Inflammatory macrophage (primary cell): ENCODE results near the gene ATF7IP.

Experiments used
- DNase-seq, 2 donors: peaks; one replicate each; pipeline ENCODE4 v3.0.0-alpha.2; 2020 to 2022

ATF7IP gene

DNA sequence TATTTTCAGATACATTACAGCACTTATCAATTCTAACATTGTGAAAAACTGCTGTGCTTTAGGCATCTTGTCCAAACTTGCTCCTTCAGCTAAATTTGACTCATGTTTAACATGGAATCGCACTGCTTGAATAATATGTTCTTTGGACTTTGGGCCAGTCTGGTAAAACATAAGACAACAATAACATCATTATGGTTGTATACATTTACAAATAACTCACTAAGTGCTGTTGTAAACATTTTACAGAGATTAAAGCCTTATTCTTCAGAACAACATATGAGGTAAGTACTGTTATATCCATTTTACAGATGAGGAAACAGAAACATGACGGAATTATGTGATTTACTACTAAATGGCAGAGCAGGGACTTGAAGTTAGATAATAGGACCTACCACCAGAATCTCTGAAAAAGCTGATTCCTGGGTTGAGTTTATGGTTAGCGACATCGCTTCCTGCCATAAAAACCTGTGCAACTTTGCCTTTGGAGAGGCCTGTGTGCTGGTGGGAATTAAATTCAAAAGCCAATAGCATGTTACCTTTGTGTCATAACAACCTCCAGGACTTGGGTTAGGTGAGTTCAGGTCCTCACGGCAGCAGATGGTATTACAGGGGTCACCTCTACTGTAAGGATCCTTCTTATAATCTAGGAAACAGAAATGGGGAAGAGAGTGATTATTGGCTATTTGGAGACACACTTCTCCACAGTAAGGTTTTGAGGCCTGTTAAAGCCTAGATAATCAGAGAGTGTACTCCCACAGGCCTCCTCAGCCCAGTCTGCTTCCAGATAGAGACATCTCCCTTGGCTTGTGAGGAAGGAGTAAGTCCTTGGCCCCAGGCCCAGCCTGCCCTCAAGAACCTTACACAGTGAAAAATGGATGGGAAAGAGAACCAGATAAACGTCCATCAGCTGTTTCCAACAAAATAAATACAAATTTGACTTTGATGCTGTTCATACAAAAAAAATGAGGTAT, 140.4 kb downstream of the ATF7IP start:
- DNase-seq = no peak

DNA sequence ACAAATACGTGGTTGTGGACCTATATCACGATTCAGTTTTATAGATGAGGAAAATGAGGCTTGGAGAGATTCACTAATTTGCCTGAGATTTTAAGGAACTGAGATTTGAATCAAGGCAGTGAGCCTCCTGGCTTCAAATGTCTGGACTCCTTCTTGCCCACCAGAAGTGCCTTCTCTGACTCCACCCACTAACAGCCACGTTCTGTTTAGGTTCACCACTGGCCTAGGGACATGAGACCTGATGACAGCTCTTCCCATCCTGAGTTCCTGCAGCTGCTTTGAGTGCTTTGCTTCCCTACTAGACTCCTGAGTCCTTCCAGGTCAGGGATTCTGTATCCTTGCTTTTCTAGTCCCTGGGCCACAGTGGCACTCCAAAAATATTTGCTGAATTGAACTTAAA, 145.1 kb downstream of the ATF7IP start:
- DNase-seq = no peak

DNA sequence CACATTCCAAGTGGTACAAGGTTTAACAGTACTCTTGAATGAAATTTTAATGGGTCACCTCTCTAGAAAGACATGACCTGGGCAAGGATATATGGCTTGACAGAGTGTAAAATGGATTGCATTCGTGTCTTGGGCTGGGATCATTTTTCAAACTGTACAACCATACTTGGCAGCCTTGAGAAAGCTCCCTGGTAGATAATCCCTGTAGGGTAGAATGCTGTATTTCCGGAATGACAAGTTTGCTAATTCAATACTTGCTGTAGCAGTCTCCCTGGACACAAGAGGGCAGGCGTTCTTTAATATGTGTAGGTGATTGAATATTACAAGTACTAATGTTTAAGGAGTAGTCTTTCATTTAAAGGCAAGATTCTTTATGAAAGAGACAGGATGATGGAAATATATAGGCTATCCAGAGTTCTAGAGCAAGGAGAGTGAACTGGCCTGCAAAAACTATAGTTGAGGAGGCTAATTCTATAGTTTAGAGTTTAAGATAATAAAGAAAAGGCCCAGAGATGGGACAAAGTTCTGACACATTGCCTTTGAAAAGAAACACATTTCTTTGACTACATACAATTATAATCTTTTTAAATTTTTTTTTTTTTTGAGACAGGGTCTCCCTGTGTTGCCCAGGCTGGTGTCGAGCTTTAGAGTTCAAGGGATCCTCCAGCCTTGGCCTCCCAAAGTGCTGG, 148.8 kb downstream of the ATF7IP start:
- peak; percentile 29 to 45 for DNase-seq

DNA sequence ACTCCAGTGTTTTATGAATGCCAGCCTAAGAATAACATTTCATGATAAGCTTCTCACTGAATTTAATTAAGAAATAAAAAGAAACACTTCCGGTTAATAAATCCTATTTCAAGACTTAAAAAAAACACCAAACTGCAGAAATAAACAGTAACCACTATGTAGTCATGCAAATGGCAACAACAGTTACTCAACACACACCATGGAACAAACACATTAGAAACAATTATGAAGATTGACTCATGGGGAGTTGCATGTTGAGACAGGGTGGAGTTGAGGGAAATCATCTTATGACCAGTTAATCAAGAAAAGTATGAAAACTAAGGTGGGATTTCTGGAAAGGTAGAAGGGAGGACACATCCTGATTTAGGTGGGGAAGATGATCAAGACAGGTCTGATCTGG, 149.5 kb downstream of the ATF7IP start:
- peak in 1 of 2 donors; percentile 15 for DNase-seq

DNA sequence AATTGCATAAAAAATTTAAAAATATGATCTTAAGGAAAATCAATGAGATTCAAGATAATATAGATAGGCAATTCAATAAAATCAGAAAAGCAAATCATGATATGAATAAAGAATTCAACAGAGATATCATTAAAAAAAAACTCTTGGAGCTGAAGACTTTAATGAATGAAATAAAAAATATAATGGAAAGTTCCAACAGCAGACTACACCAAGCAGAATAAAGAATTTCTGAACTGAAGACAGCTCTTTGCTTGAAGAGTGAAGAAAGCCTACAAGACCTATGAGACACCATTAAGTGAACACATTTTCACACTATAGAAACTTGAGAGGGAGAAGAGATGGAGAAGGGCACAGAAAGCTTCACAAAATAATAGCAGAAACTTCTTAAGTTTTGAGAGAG, 156.3 kb downstream of the ATF7IP start:
- no peak for DNase-seq

DNA sequence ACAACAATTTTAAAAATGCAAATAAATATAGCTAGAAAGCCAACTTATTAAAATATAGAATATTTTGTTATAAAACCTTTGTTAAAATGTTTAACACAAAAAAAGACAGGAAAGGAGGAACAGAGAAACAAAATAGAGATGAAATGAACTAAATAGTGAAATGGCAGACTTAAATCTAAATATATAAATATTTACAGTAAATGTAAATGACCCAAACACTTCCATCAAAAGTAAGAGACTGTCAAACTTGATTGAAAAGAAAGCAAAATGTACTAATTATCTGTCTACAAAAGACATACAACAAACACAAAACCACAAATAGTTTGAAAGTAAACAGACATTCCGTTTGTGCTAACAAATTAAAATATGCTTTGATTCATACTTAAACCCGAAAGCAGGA, 160.5 kb downstream of the ATF7IP start:
- DNase-seq = no peak

DNA sequence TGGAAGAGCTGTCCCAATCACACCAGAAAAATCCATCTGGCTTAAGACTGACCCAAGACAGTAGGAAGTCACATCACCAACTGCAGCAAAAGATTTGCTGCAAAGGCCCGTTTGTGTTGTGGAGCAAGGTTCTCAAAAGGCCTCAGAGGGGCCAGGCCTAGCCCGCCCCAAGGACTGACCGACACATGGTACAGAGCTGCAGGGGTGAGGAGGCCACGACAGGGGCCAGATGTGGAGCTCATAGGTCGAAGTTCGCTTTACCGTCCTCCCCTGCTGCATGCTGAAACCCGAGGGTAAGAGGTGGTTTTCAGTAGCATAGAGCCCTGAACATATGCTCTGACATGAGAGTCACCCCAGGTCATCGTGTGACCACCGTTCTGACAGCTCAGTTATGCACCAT, 166.7 kb downstream of the ATF7IP start:
- no peak for DNase-seq

DNA sequence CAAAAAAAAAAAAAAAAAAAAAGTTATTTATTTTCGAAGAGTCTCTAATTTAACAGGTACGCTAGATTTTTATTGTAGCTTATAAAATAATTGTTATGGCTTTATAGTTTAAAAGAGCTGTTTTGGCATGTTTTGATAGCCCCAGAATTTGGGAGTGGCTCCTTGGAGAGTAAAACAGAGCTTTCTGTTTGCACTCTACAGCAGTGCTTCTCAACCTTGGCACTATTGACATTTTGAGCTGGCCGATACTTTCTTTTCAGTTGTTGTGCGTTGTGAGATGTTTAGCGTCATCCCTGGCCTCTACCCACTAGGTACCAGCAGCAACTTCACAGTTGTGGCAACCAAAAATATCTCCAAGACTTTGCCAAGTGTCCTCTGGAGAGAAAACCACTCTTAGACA, 171.6 kb downstream of the ATF7IP start:
- DNase-seq = no peak

DNA sequence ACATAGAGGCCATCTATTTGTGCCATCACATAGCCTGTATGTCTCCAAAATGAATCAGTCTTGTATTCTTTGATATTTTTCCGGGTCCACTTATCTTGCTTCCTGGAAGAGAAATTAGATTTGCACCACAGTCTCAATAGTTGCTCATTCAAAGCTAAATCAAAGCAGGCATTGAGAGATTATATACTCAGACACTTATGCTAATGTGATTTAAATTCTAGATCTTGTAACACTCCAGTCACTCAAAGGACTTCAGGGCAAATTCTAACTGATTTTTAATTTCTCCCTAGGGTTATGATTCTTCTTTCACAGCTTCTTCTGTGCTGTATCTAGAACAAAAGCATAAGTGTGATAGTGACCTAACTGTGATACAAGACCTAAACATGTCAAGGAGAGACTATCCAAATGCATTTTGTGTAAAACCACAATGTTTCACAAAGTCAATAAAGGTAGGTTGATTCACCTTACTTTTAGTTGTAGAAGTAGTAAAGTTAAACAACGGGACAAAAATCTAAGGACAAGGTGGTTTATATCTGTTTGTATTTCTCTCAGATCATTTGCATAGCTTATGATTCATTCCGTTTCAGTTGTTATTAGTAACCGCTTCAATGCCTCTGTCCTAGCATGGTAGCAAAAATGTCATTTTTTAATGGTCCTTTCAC, 175.4 kb downstream of the ATF7IP start:
- no peak for DNase-seq

DNA sequence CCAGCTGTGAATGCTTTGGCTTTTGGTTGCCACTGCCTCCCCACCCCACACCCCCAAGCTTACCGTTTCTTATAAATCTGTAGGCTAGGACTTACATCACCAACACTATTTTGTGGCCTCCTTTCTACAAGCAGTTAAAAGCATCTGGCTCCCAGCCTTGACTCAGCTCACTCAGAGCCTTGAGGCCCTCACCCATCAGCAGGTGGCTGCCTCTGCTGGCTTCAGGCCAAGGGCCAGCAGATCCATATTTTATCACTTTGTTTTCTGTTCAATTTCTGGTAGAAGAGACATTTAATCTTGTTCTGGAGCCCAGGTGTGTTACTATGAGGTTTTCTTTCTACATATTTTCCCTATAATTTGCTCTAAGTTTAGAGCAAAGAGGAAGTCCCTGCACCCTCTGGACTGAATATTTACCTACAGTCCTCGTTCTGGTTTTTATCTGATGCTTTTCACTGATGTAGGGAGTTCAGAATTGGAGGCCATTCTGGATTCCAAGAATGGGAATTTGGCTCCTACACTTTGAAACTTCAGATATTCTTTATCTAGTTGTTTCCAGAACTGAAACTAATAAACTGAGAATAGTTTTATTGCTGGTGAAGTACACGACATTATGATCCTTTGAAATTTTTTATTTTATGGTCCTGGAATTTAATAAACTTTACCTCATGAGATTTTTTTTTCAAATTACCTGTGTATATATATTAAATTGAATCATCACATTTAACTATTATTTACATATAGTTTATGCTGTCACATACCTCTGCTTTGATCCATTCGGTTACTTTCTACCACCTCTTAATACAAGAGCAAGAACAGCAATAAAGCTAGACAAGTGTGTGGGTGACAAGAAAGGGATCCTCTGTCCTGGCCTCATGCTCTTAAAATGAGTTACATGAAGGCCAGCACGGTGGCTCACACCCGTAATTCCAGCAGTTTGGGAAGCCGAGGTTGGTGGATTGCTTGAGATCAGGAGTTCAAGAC, 180.0 kb downstream of the ATF7IP start:
- no peak for DNase-seq

DNA sequence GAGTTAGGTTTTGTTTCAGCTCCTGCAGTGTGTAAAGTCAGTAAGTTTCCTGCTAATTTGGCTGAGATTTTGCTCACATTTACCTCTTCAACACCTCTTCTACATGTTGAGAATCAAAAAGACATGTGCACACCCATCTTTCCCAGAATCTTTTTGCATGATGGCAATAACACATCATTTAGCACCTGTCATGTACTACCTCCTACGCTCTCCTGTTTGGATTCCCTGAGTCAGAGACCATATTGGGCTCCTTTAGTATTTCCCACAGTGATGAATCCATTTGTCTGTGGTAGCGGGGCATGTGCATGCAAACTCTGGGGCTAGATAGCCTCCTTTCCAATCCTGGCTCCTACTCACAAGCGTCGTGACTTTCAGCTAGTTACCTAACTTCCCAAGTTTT, 182.1 kb downstream of the ATF7IP start:
- no peak for DNase-seq

DNA sequence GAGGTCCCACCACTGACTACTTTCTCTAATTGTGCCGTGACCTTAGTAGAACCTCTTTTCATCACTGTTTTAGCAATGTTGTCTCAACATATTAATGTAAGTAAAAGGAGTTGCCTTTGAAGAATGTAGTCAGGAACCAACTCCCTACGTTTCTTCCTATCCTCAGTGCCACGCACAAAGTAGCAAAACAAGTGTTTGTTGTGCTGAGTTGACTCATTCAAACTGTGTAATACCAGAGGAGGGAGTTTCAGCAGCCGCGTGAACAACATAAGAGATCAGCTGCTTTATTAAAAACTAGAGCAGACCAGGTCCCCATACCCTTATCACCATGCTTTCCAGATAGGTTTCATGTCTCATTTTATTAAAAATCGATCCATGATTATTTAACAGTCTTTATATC, 183.1 kb downstream of the ATF7IP start:
- no peak for DNase-seq
